ENCODE results near the gene UPF1. TPM values are rescaled to one million over a fixed set of nuclear protein-coding genes. Genes with fewer than 3 reads are reported as not detected.

Gene UPF1
- total RNA-seq, 2 experiments from 2014 or later: 77.2 to 113 TPM

DNA sequence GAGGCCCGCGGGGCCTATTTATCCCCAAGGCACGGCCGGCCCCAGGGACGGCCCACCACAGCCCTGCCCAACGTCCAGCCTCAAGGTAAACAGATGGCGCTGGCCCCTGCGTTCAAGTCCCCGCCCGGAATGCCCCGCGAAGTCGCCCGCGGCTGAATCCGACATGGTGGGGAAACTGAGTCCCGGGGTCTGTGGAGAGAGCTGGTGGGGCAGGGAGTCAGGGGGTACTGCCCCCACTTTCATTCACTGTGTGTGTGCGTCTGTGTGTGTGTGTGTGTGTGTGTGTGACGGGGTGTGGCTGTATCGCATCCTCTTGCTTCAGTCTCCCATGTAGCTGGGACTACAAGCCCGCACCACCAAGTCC is 40.5 kb upstream of the UPF1 start:
- H3K9me3 ChIP-seq (ENCODE audit: low read length): no peaks in the 10 kb centered on the region
- no peak for DNase-seq (ENCODE audit: low spot score)
- no peaks in the 10 kb centered on the region for H4K20me1 ChIP-seq (ENCODE audit: insufficient read depth, low read length)
- H3K27ac ChIP-seq (ENCODE audit: low read depth, low read length, poor library complexity, severe bottlenecking): no peak overlapping the region
- POLR2A ChIA-PET: no interaction called here
- intact Hi-C loops (cut with micrococcal nuclease; ENCODE audit: unreplicated experiment): no loop called here
- no peak overlapping the region for H2AFZ ChIP-seq (ENCODE audit: low read length)
- no peak for TF ChIP-seq EZH2phosphoT487 (IDR thresholded peaks at IDR 0.05; ENCODE audit: borderline replicate concordance, low read depth, low read length)
- TF ChIP-seq, protein P1, sequence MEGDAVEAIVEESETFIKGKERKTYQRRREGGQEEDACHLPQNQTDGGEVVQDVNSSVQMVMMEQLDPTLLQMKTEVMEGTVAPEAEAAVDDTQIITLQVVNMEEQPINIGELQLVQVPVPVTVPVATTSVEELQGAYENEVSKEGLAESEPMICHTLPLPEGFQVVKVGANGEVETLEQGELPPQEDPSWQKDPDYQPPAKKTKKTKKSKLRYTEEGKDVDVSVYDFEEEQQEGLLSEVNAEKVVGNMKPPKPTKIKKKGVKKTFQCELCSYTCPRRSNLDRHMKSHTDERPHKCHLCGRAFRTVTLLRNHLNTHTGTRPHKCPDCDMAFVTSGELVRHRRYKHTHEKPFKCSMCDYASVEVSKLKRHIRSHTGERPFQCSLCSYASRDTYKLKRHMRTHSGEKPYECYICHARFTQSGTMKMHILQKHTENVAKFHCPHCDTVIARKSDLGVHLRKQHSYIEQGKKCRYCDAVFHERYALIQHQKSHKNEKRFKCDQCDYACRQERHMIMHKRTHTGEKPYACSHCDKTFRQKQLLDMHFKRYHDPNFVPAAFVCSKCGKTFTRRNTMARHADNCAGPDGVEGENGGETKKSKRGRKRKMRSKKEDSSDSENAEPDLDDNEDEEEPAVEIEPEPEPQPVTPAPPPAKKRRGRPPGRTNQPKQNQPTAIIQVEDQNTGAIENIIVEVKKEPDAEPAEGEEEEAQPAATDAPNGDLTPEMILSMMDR (conservative IDR thresholded peaks at IDR 0.05; ENCODE audit: low read length): no peak
- H3K4me1 ChIP-seq (ENCODE audit: insufficient read depth, low read length, poor library complexity, severe bottlenecking): no peaks in the 10 kb centered on the region
- no peak overlapping the region for H3K4me2 ChIP-seq (ENCODE audit: low read length)
- CTCF ChIA-PET (ENCODE audit: unreplicated experiment): interaction anchor here (0.6 kb wide), 1 partner anchor 609 kb away, joined by 3 read pairs; no protein-coding TSS in a partner anchor
- H3K36me3 ChIP-seq (ENCODE audit: insufficient read depth, low read length): no peaks in the 10 kb centered on the region
- no peaks in the 10 kb centered on the region for H3K79me2 ChIP-seq (ENCODE audit: insufficient read depth, low read depth, low read length)
- BruUV-seq (replicated peaks): no TSS peak
- no peaks in the 10 kb centered on the region for H3K9me2 ChIP-seq (ENCODE audit: insufficient read depth, low read length)
- no peak overlapping the region for H3K4me3 ChIP-seq (ENCODE audit: low read depth, low read length, poor library complexity, severe bottlenecking)

DNA sequence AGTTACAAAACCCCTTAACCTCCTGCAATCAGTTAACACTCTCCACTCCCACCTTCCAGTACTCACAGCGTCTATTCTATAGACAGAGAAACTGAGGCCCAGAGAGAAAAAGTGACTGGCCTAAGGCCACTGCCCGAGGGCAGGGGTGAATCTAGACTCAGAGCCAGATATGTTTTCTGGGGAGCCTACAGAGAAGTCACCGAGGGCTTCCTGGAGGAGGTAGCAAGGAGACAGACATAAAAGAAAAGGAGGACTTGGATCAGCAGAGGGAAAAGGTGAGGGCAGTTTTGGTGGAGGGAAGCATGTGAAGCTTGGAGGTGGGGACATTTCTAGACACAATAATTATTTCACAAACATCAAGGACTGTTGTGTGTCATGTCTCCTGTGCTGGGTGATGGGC is 39.1 kb upstream of the UPF1 start:
- Histone ChIP-seq H3K36me3 (ENCODE audit: insufficient read depth, low read length) (no peaks in the 10 kb centered on the region), H3K9me3 (ENCODE audit: low read length) (no peaks in the 10 kb centered on the region), H4K20me1 (ENCODE audit: insufficient read depth, low read length) (no peaks in the 10 kb centered on the region), H3K4me2 (ENCODE audit: low read length) (no peak overlapping the region), H3K27ac (ENCODE audit: low read depth, low read length, poor library complexity, severe bottlenecking) (no peak overlapping the region), H3K4me1 (ENCODE audit: insufficient read depth, low read length, poor library complexity, severe bottlenecking) (no peaks in the 10 kb centered on the region), H3K79me2 (ENCODE audit: insufficient read depth, low read depth, low read length) (no peaks in the 10 kb centered on the region), H2AFZ (ENCODE audit: low read length) (no peak overlapping the region), H3K4me3 (ENCODE audit: low read depth, low read length, poor library complexity, severe bottlenecking) (no peak overlapping the region), H3K9me2 (ENCODE audit: insufficient read depth, low read length) (no peaks in the 10 kb centered on the region)
- no peak for DNase-seq (ENCODE audit: low spot score)
- POLR2A ChIA-PET: no interaction called here
- TF ChIP-seq, protein P1 (conservative IDR thresholded peaks at IDR 0.05; ENCODE audit: low read length): no peak
- TF ChIP-seq EZH2phosphoT487 (IDR thresholded peaks at IDR 0.05; ENCODE audit: borderline replicate concordance, low read depth, low read length): no peak
- no TSS peak for BruUV-seq (replicated peaks)
- CTCF ChIA-PET (ENCODE audit: unreplicated experiment): no interaction called here
- intact Hi-C loops (cut with micrococcal nuclease; ENCODE audit: unreplicated experiment): no loop called here

DNA sequence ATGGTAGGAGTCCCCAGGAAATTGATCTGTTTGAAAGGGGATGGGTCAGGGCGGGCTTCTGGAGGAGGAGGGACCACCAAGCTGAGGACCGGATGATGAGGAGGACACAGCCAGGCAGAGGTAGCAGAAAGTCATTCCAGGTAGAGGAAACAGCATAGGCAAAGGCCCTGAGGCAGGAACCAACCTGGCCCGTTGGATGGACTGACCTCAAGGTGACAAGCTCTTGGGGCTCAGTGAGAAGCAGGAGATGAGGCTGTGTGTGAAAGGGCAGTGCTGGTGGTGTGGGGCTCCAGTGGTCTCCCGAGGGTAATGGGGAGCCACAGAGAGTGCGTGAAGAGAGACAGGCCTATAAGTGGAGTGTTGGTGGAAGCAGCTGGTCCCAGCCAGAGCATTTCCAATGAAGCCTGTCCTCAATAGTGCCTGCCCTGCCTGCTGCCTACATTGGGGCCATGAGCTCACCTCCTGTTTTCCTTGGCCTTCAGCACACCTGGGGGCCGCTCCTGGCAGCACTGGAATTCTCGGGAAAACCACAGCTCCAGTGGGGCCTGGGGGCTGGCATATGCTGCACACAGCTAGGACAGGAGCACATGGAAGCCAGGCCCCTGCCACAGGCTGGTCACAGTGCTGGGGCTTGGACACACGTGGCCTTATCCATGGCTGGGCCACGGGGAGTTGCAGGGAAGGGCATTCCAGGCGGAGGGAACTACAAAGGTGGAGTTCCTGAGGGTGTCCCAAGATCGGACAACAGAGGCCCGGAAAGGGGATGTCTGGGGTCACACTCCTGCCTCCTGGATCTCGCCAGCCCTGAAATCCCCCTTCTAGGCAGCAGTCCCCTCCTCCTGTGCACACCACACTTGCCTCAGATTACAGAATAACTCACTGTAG is 38.4 kb upstream of the UPF1 start:
- POLR2A ChIA-PET: interaction anchor here (0.6 kb wide), 1 partner anchor 86 kb away, joined by 3 read pairs; no protein-coding TSS in a partner anchor

More for the DNA sequence above, 38.4 kb upstream of the UPF1 start:
- Histone ChIP-seq H3K4me2 (ENCODE audit: low read length) (no peak overlapping the region), H3K4me3 (ENCODE audit: low read depth, low read length, poor library complexity, severe bottlenecking) (no peak overlapping the region), H3K36me3 (ENCODE audit: insufficient read depth, low read length) (no peaks in the 10 kb centered on the region), H2AFZ (ENCODE audit: low read length) (no peak overlapping the region), H4K20me1 (ENCODE audit: insufficient read depth, low read length) (no peaks in the 10 kb centered on the region), H3K9me3 (ENCODE audit: low read length) (no peaks in the 10 kb centered on the region), H3K9me2 (ENCODE audit: insufficient read depth, low read length) (no peaks in the 10 kb centered on the region), H3K79me2 (ENCODE audit: insufficient read depth, low read depth, low read length) (no peaks in the 10 kb centered on the region), H3K27ac (ENCODE audit: low read depth, low read length, poor library complexity, severe bottlenecking) (no peak overlapping the region), H3K4me1 (ENCODE audit: insufficient read depth, low read length, poor library complexity, severe bottlenecking) (no peaks in the 10 kb centered on the region)
- intact Hi-C loops (cut with micrococcal nuclease; ENCODE audit: unreplicated experiment): no loop called here
- BruUV-seq (replicated peaks): no TSS peak
- DNase-seq (ENCODE audit: low spot score): no peak
- no peak for TF ChIP-seq EZH2phosphoT487 (IDR thresholded peaks at IDR 0.05; ENCODE audit: borderline replicate concordance, low read depth, low read length)
- TF ChIP-seq, protein P1 (conservative IDR thresholded peaks at IDR 0.05; ENCODE audit: low read length): no peak
- CTCF ChIA-PET (ENCODE audit: unreplicated experiment): no interaction called here

Data from OCI-LY7 (cell line).